GM12892 (cell line): ENCODE data around the gene PCDHA8.
"Not testable (repeated sequence)": the region's sequence is repeated elsewhere in the genome, so short reads cannot be mapped to it uniquely, and the experiment has no call there.

ENCODE experiments used
- POLR2AphosphoS5 ChIP-seq: IDR thresholded peaks from 2 replicates; pipeline ENCODE4 v1.6.1; 2011; ENCODE audit warnings: low read depth, low read length, control low read depth
- TAF1 ChIP-seq: IDR thresholded peaks from 2 replicates; pipeline ENCODE4 v1.6.1; 2011; ENCODE audit warnings: low read depth, mild to moderate bottlenecking, control low read depth, low read length, borderline replicate concordance

DNA sequence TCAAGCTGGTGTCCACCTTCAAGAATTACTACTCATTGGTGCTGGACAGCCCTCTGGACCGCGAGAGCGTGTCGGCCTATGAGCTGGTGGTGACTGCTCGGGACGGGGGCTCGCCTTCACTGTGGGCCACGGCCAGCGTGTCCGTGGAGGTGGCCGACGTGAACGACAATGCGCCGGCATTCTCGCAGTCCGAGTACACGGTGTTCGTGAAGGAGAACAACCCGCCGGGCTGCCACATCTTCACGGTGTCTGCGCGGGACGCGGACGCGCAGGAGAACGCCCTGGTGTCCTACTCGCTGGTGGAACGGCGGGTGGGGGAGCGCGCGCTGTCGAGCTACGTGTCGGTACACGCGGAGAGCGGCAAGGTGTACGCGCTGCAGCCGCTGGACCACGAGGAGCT, 38.6 kb upstream of the PCDHA8 start:
- TF ChIP-seq POLR2AphosphoS5, TAF1: not testable (repeated sequence)
